ENCODE results near the gene ATP5F1D. TPM values are rescaled to one million over a fixed set of nuclear protein-coding genes. Genes with fewer than 3 reads are reported as not detected.

The ATP5F1D gene
- total and polyA plus RNA-seq, 2 of the 13 experiments (the other 11 are each of a cell fraction or from before 2014, with no cell fraction given) = 39.4 to 78.7 TPM

DNA sequence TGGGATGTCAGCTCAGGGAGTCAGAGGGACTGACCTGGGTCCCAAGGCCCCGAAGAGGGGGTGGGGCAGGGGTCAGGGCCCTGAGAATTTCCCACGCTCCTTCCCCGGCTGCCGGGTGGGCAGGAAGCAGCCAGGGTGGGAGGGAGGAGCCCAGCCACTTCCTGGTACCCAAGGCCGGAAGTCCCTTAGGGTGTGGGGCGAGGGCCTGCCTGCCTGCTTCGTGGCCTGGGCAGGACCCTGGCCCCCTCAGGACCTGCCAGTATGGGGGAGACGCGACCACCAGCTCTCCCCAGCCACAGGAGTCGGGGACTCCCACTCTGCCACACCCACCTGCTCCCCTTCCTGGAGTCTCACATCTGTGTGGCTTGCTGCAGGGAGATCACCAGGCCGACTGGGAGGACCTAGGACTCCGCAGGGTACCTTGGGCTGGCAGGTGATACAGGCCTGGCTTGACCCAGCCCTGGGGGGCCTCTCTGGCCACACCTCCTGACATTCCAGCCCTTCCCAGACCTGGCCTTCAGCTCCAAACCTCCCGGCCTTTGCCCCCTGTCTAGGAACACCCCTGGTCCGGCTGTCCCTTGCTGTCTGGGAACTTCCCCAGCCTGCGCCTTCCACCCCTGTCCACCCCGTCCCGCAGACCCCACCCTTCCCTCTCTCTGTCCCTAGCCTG is 17.8 kb downstream of the ATP5F1D start (continued):
- TF ChIP-seq, protein P1, sequence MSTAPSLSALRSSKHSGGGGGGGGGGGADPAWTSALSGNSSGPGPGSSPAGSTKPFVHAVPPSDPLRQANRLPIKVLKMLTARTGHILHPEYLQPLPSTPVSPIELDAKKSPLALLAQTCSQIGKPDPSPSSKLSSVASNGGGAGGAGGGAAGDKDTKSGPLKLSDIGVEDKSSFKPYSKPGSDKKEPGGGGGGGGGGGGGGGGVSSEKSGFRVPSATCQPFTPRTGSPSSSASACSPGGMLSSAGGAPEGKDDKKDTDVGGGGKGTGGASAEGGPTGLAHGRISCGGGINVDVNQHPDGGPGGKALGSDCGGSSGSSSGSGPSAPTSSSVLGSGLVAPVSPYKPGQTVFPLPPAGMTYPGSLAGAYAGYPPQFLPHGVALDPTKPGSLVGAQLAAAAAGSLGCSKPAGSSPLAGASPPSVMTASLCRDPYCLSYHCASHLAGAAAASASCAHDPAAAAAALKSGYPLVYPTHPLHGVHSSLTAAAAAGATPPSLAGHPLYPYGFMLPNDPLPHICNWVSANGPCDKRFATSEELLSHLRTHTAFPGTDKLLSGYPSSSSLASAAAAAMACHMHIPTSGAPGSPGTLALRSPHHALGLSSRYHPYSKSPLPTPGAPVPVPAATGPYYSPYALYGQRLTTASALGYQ (CRISPR knock-in tag; IDR thresholded peaks at IDR 0.05) = no peak
- TF ChIP-seq ZMYM3 (CRISPR knock-in tag; IDR thresholded peaks at IDR 0.05) (no peak), PCBP1 (IDR thresholded peaks at IDR 0.05; ENCODE audit: borderline replicate concordance, low read depth, low read length) (peak; percentile 99), HIVEP1 (CRISPR knock-in tag; IDR thresholded peaks at IDR 0.05) (peak; percentile 95), ZNF34 (CRISPR knock-in tag; IDR thresholded peaks at IDR 0.05; ENCODE audit: borderline replicate concordance) (0 out of 2 replicates have a peak, but pooled peaks have one; percentile 26), U2AF1 (optimal IDR thresholded peaks at IDR 0.05; ENCODE audit: low read depth, low read length) (peak; percentile 74), MYNN (CRISPR knock-in tag; IDR thresholded peaks at IDR 0.05; ENCODE audit: low read depth) (no peak), NR2F6 (IDR thresholded peaks at IDR 0.05) (peak; percentile 88), NR2F6 (CRISPR knock-in tag; IDR thresholded peaks at IDR 0.05) (peak; percentile 91), MTA1 (CRISPR knock-in tag; IDR thresholded peaks at IDR 0.05; ENCODE audit: borderline replicate concordance) (peak; percentile 82; the same call in 1 of the 2 replicates), SMARCE1 (IDR thresholded peaks at IDR 0.05; ENCODE audit: borderline replicate concordance) (no peak), FOXP1 (IDR thresholded peaks at IDR 0.05) (no peak), FOXP1 (CRISPR knock-in tag; IDR thresholded peaks at IDR 0.05) (peak; percentile 18; the same call in 1 of the 2 replicates), KDM5B (CRISPR knock-in tag; IDR thresholded peaks at IDR 0.05; ENCODE audit: borderline replicate concordance) (peak; percentile 54; the same call in 1 of the 2 replicates), MXD3 (CRISPR knock-in tag; IDR thresholded peaks at IDR 0.05) (peak; percentile 83; the same call in 1 of the 2 replicates), ZBTB10 (CRISPR knock-in tag; IDR thresholded peaks at IDR 0.05; ENCODE audit: borderline replicate concordance) (peak; percentile 74; the same call in 1 of the 2 replicates), HNRNPL (IDR thresholded peaks at IDR 0.05; ENCODE audit: low read depth, low read length) (peak; percentile 93), ZNF710 (CRISPR knock-in tag; IDR thresholded peaks at IDR 0.05; ENCODE audit: borderline replicate concordance) (no peak; the same call in 1 of the 2 replicates)
- TF ChIP-seq, protein P2, sequence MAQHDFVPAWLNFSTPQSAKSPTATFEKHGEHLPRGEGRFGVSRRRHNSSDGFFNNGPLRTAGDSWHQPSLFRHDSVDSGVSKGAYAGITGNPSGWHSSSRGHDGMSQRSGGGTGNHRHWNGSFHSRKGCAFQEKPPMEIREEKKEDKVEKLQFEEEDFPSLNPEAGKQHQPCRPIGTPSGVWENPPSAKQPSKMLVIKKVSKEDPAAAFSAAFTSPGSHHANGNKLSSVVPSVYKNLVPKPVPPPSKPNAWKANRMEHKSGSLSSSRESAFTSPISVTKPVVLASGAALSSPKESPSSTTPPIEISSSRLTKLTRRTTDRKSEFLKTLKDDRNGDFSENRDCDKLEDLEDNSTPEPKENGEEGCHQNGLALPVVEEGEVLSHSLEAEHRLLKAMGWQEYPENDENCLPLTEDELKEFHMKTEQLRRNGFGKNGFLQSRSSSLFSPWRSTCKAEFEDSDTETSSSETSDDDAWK (CRISPR knock-in tag; IDR thresholded peaks at IDR 0.05) = no peak
- TF ChIP-seq, protein P3, sequence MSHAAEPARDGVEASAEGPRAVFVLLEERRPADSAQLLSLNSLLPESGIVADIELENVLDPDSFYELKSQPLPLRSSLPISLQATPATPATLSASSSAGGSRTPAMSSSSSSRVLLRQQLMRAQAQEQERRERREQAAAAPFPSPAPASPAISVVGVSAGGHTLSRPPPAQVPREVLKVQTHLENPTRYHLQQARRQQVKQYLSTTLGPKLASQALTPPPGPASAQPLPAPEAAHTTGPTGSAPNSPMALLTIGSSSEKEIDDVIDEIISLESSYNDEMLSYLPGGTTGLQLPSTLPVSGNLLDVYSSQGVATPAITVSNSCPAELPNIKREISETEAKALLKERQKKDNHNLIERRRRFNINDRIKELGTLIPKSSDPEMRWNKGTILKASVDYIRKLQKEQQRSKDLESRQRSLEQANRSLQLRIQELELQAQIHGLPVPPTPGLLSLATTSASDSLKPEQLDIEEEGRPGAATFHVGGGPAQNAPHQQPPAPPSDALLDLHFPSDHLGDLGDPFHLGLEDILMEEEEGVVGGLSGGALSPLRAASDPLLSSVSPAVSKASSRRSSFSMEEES (CRISPR knock-in tag; IDR thresholded peaks at IDR 0.05) = peak; percentile 44; the same call in 1 of the 2 replicates

Measured in HepG2 (cell line).